OCI-LY7 (cell line): ENCODE data around the gene CCL1. TPM values are rescaled to one million over a fixed set of nuclear protein-coding genes. Genes with fewer than 3 reads are reported as not detected.

ENCODE experiments used
- BruUV-seq: library from RNA; stranded (reverse); fragments of 400-500 nt; replicated peaks from 2 replicates; lab custom pipeline; 2021; lab: Mats Ljungman, UMichigan
- CTCF ChIA-PET: fragments of 300-600 bp; sonication (Branson Sonifier 250); formaldehyde crosslinking; loops from one replicate; lab custom pipeline; 2022; ENCODE audit warnings: antibody characterized with exemption; ENCODE audit not compliant: unreplicated experiment; lab: Charles Lee
- POLR2A ChIA-PET: fragments of 300-600 bp; sonication (Branson Sonifier 250); formaldehyde crosslinking; loops from one replicate; lab custom pipeline; 2022; ENCODE audit warnings: antibody characterized with exemption; lab: Charles Lee
- DNase-seq: peaks from one replicate; pipeline ENCODE4 v3.0.0-alpha.2; 2015; ENCODE audit warnings: low spot score
- H2AFZ ChIP-seq: fragments of 200-600 bp; sonication (generic), shearing (Covaris generic); 2 replicates; pipeline ENCODE4 v1.6.1; 2014; ENCODE audit warnings: mild to moderate bottlenecking, antibody characterized with exemption, low read length, moderate library complexity
- H3K27ac ChIP-seq: fragments of 200-600 bp; sonication (generic); 2 replicates; pipeline ENCODE4 v1.5.1; 2014; ENCODE audit warnings: mixed run types, low read depth, mild to moderate bottlenecking, moderate library complexity, low read length, inconsistent platforms; ENCODE audit not compliant: poor library complexity, severe bottlenecking
- H3K36me3 ChIP-seq: fragments of 200-600 bp; sonication (generic); 2 replicates; pipeline ENCODE4 v1.6.1; 2014; ENCODE audit warnings: mild to moderate bottlenecking, antibody characterized with exemption, low read length, moderate library complexity, mixed read lengths; ENCODE audit not compliant: insufficient read depth
- H3K4me1 ChIP-seq: fragments of 200-600 bp; sonication (generic); 2 replicates; pipeline ENCODE4 v1.5.1; 2014; ENCODE audit warnings: mild to moderate bottlenecking, low read length; ENCODE audit not compliant: insufficient read depth, poor library complexity, severe bottlenecking
- H3K4me2 ChIP-seq: fragments of 200-600 bp; sonication (generic); 2 replicates; pipeline ENCODE4 v1.6.1; 2014; ENCODE audit warnings: mild to moderate bottlenecking, low read length
- H3K4me3 ChIP-seq: fragments of 200-600 bp; sonication (generic); 2 replicates; pipeline ENCODE4 v1.5.1; 2014; ENCODE audit warnings: mild to moderate bottlenecking, low read depth, low read length; ENCODE audit not compliant: poor library complexity, severe bottlenecking
- H3K79me2 ChIP-seq: fragments of 200-600 bp; sonication (generic); 2 replicates; pipeline ENCODE4 v1.6.1; 2016; ENCODE audit warnings: low read depth, mild to moderate bottlenecking, low read length, moderate library complexity, mixed read lengths; ENCODE audit not compliant: insufficient read depth
- H3K9me2 ChIP-seq: fragments of 200-600 bp; sonication (generic); 2 replicates; pipeline ENCODE4 v1.6.1; 2016; ENCODE audit warnings: mild to moderate bottlenecking, low read length, mixed read lengths; ENCODE audit not compliant: insufficient read depth
- H3K9me3 ChIP-seq: fragments of 200-600 bp; sonication (generic); 2 replicates; pipeline ENCODE4 v1.6.1; 2014; ENCODE audit warnings: mild to moderate bottlenecking, mixed run types, low read length, mixed read lengths
- H4K20me1 ChIP-seq: fragments of 200-600 bp; sonication (generic); 2 replicates; pipeline ENCODE4 v1.6.1; 2014; ENCODE audit warnings: mild to moderate bottlenecking, antibody characterized with exemption, low read length, moderate library complexity, mixed read lengths; ENCODE audit not compliant: insufficient read depth
- CTCF ChIP-seq: fragments of 200-600 bp; sonication (generic); conservative IDR thresholded peaks from 2 replicates; pipeline ENCODE4 v1.5.1; 2014; ENCODE audit warnings: mild to moderate bottlenecking, antibody characterized with exemption, low read length, moderate library complexity, mixed read lengths
- EZH2phosphoT487 ChIP-seq: fragments of 200-600 bp; sonication (generic); IDR thresholded peaks from 2 replicates; pipeline ENCODE4 v1.6.1; 2018; ENCODE audit warnings: low read depth, borderline replicate concordance, mild to moderate bottlenecking, mixed run types, antibody characterized with exemption, low read length, moderate library complexity, mixed read lengths
- intact Hi-C: fragments of 100-400 bp; cut with micrococcal nuclease; formaldehyde crosslinking; loops from one replicate; pipeline ENCODE4 v1.10.0; 2022; ENCODE audit not compliant: unreplicated experiment
- total RNA-seq, 2 experiments: library from RNA; depleted of rRNA in 1 of 2; stranded (reverse); fragments of >200 nt in 1 of 2; shearing (Covaris generic) in 1 of 2; gene quantifications; 2 replicates each; pipeline ENCODE4 v1.2.3, GENCODE V29; 2014 to 2022

Gene CCL1
- total RNA-seq, 2 experiments from 2014 or later, result not detected

- ChIA-PET POLR2A (interaction anchor here (1.2 to 2.1 kb wide), 5 partner anchors 9 to 21 kb away, joined by 3 to 14 read pairs (median 3); no protein-coding TSS in a partner anchor), CTCF (interaction anchor here (1.8 to 2.1 kb wide), 2 partner anchors 11 to 17 kb away, joined by 6 to 8 read pairs; no protein-coding TSS in a partner anchor)
- no TSS peak for BruUV-seq
- Histone ChIP-seq H3K4me1 (peaks cover 68% of the 10 kb centered on the region), H3K9me3 (no peaks in the 10 kb centered on the region), H3K4me2 (peak overlapping the region; percentile 85), H2AFZ (peak overlapping the region; percentile 83; the same call in 1 of the 2 replicates), H3K4me3 (peak overlapping the region; percentile 54), H3K27ac (peak overlapping the region; percentile 87), H3K36me3 (no peaks in the 10 kb centered on the region), H3K79me2 (no peaks in the 10 kb centered on the region), H3K9me2 (no peaks in the 10 kb centered on the region), H4K20me1 (no peaks in the 10 kb centered on the region)
- TF ChIP-seq CTCF (peak; percentile 62), EZH2phosphoT487 (no peak)
- intact Hi-C loops, result loop anchor here (2.0 kb wide), 1 partner anchor 14 kb away; no protein-coding TSS in a partner anchor
- DNase-seq, result peak; percentile 85
Observed at GRCh38 chr17:34378664-34379101, 15.7 kb upstream of the CCL1 start.

- BruUV-seq, result no TSS peak
- Histone ChIP-seq H3K36me3 (no peaks in the 10 kb centered on the region), H3K4me3 (no peak overlapping the region), H3K27ac (peak overlapping the region; percentile 20), H2AFZ (peak overlapping the region; percentile 48; the same call in 1 of the 2 replicates), H3K9me3 (no peaks in the 10 kb centered on the region), H3K79me2 (no peaks in the 10 kb centered on the region), H3K4me1 (peaks cover 60% of the 10 kb centered on the region), H3K4me2 (peak overlapping the region; percentile 27), H3K9me2 (no peaks in the 10 kb centered on the region), H4K20me1 (no peaks in the 10 kb centered on the region)
- no peak for TF ChIP-seq CTCF
- no peak for TF ChIP-seq EZH2phosphoT487
- intact Hi-C loops, result no loop called here
- no peak for DNase-seq
- POLR2A ChIA-PET, result interaction anchor here (0.7 to 2.1 kb wide), 7 partner anchors 9 to 459 kb away, joined by 3 to 14 read pairs (median 3); no protein-coding TSS in a partner anchor
- CTCF ChIA-PET, result interaction anchor here (0.5 to 2.1 kb wide), 4 partner anchors 9 to 745 kb away, joined by 3 to 8 read pairs (median 6); partner anchors contain the start of gene CCL1
Observed at GRCh38 chr17:34377078-34377823, 14.2 kb upstream of the CCL1 start.
